HG03575 (cell line): ENCODE results near the gene ANKRD36C.
"Not testable (repeated sequence)": the region's sequence is repeated elsewhere in the genome, so short reads cannot be mapped to it uniquely, and the experiment has no call there.

Source experiments
- ATAC-seq: cut with Tn5 transposase; IDR thresholded peaks from one replicate; pipeline ENCODE4 v1.9.1; 2021; ENCODE audit not compliant: unreplicated experiment, insufficient number of reproducible peaks, low FRiP score; ENCODE audit errors: extremely low read depth

ANKRD36C gene

DNA sequence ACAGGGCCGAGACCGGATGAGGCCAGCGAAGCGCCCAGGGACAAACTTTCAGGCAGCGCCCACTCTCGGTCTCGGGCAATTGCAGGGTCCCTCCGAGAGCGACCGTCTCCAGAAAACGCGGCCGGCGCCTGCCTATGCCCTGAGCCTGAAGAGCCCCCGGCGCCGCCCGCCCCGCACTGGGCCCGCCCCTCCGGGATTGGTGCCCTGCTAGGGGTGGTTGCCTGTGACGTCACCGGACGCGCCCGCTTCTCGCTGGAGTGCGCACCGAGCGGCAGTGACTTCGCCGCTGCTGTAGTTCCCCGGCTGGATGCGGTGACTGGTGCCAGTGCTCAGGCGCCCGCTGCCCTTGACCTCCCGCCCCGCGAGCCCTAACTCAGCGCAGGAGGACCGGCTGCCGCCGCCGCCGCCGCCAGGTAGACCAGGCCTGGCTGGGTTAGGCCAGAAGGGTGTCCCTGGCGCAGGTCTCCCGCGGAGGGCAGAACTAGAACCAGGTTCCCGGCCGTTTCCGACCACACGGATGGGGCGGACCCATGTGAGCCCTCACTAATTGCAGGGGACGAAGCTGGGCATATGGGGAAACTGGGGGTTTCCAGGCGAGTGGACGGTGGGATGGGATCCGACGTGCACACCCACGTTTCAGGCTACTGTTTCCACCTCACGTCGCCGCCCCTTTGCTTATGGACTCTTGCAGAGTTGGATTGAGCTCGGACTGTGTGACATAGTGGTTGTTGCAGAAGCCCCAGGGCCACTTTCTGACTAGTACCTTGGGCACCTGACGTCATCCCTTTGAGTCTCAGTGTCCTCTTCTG lies 18.9 kb upstream of the ANKRD36C start:
- ATAC-seq = not testable (repeated sequence)

DNA sequence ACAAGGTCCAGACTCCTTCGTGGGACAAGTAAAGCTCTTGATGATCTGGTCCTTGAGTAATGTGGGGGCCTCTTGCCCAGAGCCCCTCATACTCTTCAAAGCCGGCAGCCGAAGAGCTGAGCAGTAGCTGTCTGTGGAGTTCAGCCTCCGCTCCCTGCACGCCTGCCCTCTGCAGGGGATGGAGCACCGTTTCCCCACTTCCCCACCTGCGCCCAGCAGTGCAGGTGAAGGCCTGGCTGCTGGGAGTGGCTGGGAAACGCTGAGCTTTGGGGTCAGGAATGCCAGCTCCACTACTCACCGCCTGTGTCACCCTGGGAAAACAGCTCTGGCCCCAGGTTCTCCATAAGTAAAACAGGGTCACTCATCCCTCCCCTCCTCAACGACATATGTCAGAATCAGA lies 18.2 kb upstream of the ANKRD36C start:
- not testable (repeated sequence) for ATAC-seq

DNA sequence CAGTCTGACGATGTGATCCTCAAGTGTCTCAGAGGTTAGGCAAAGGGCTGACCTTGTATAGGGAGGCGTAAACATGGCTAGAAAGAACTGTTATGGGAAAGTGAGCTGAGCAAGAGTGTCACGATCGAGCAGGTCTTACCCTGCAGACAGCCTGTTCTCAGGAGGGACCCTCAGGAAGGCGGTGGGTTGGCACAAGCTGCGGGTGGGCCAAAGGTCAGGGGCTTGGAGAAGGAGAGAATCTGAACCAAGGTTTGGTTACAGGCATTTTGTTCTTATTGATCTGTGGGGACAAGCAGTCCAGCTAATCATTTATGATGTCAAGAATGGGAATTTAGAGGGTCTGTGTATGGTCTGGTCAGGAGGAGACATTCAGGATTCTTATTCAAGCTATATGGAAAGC lies 16.4 kb upstream of the ANKRD36C start:
- ATAC-seq = not testable (repeated sequence)

DNA sequence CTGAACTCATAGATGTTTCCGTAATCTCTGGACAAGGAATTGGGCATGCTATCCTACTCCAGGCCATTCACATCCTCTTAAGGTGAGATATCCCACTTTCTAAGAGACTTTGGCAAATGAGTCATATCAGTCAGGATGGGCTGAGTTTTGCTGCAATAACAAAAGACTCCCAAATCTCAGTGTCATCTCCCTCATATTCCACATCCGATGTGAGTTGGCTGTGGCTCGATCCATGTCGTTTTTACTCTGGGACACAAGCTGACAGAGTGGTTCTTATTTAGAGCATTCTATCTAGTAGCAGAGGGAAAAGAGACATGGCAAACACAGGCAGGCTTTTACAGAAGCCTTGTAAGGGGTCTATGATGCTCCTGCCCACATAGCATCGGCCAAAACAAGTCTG lies 14.6 kb upstream of the ANKRD36C start:
- not testable (repeated sequence) for ATAC-seq

DNA sequence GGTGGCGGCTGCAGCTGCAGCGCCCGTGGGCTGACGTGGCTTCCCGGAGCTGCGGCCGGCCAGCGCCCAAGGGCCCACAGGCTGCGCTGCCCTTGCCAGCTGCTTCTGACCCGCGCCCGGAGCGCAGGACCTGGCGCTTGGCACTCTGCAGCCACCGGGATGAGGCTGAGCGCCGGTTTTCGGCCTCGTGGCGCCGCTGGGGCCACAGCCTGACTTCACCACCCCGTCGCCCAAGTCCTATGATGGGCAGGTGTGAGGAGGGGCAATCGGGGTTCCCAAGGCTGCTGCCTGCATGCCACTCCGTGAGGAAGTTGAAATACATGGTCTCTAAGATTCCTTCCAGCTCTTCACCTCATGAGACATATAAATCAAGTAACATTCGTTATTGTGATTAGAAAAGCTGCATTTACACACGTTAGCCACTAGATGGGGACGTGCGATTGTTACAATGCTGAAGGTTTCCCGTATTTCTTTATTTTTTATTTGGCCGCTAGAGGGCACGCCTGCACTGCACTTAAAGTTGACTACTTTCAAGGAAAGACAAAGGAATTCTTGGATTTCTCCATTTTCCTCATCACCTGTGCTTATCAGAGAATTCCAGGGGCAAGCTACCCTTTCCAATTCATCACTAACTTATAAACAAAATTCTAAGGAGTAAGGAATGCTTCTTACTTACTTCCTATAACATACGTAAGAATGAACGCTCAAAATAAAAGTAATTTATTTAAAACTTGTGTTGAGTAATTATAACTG lies 1.1 kb upstream of the ANKRD36C start:
- not testable (repeated sequence) for ATAC-seq

DNA sequence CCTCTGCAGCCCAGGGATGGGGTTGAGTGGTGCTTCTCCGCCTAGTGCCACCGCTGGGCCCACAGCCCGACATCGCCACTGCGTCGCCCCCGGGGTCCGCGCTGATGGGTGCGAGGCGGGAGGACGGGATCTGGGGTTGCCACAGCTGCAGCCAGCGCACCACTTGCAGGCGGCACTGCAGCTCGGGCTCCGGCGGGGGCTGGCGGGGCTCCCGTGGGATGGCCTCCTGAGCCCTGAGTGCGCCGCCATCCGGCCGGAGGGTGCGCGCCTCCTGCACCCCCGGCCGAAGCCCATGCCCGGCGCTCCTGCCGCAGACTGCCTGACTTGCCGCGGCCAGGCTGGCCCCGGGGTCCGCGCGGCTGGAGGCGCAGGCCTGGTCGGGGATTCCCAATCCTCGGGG lies 478 bp upstream of the ANKRD36C start:
- not testable (repeated sequence) for ATAC-seq

DNA sequence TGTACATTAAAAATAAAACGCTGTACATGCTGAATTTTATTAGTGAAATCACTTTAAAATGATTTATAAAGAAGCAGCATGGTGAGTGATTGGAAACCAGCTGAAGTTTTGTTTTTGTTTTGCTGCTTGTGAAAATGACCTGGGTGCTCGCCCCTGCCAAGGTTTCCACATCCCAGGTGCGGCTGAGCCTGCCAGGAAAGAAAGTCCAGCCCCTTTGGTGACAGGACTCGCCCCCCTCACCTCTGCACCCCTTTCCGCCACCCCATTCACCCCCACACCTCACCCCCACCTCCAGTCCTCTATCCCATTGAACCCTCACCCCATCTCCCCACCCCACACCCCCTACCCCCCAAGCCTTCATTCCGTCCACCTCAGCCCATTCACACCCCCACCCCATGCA lies 740 bp downstream of the ANKRD36C start:
- ATAC-seq = not testable (repeated sequence)

DNA sequence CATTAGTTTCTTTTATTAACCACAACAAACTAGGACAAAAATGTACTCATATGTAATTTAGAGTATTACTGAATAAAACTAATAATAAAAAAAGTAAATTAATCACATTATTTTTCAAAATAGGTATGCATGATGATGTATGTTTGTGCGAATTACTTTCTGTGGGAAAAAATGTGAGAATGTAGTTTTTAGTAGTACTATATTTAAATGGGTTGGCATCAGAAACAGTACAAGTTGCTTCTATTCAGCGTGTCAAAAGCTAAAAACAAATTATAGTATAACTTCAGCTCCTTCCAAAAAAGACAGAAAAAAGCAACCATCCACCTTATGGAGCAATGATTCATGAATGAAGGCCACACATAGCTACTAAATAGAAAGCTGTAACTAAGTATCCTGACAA lies 40.0 kb downstream of the ANKRD36C start:
- not testable (repeated sequence) for ATAC-seq

DNA sequence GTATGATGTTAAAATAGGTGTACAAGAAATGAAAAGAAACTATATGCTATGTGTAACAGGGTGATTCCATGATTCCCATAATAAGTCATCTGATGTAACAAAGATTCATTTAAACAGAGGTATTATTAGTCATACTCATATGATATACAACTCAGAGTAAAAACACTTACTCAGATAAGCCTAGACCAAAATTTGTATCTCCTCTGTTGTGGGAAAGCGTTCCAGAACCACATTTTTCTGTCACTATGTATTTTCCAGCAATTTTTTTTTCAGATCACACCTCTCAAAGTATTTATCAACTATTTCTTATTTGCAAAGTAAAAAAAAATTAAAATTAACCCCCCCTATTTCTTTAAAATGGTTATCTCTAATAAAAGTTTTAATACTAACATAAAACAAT lies 43.6 kb downstream of the ANKRD36C start:
- ATAC-seq = not testable (repeated sequence)

DNA sequence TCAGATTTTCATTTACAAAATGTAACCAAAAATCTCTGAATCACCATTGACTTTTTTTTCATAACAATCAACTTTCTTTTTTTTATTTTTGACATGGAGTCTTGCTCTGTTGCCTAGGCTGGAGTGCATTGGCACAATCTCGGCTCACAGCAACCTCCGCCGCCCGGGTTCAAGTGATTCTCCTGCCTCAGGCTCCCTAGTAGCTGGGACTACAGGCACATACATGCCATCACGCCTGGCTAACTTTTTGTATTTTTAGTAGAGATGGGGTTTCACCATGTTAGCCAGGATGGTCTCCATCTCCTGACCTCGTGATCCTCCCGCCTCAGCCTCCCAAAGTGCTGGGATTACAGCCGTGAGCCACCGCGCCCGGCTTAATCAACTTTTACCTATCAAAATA lies 51.7 kb downstream of the ANKRD36C start:
- not testable (repeated sequence) for ATAC-seq

DNA sequence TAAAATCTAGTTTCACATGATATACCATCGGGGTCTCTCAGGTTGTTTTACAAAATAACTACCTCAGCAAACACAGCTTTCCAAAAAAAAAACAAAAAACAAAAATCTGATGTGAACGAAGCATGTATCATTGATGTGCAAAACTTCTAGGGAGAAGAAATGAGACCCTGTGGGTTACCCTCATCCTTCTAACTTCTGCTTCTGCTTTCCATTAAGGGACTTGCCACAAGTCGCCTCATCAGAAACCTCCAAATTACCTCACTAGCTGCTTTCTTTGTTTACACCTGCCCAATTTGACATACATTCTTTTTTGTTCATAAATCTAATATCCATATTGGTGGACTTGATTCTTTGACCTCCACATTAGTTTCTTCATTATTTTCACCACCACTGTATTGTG lies 60.9 kb downstream of the ANKRD36C start:
- ATAC-seq = not testable (repeated sequence)

DNA sequence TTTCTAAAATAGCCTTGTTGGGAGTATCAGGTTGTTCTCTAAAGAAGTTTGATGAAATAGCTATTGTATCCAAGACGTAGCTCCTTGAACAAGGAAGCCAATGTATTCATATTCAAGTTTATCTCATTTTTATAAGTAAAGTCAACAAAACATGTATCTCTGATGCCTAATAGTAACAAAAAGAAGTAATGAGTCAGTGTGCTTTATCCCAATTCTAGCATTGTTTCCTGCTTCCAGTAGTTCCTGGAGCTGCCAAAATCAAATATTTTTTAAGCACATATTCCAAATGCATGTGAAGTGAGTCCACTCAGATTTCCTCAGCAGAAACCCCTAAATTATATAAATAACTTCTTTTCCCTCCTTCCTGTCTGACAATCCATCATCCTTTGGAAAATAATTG lies 74.6 kb downstream of the ANKRD36C start:
- not testable (repeated sequence) for ATAC-seq

DNA sequence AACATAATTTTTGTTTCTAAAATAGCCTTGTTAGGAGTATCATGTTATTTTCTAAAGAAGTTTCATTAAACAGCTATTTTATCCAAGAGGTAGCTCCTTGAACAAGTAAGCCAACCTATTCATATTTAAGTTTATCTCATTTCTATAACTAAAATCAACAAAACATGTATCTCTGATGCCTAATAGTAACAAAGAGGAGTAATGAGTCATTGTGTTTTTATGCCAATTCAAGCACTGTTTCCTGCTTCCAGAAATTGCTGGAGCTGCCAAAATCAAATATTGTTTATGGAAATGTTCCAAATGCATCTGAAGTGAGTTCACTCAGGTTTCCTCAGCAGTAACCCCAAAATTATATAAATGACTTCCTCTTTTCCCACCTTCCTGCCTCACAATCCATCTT lies 76.5 kb downstream of the ANKRD36C start:
- ATAC-seq = not testable (repeated sequence)

DNA sequence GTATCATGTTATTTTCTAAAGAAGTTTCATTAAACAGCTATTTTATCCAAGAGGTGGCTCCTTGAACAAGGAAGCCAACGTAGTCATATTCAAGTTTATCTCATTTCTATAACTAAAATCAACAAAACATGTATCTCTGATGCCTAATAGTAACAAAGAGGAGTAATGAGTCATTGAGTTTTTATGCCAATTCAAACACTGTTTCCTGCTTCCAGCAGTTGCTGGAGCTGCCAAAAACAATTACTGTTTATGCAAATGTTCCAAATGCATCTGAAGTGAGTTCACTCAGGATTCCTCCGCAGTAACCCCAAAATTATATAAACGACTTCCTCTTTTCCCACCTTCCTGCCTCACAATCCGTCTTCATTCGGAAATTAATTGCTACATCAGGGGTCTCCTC lies 80.2 kb downstream of the ANKRD36C start:
- not testable (repeated sequence) for ATAC-seq

DNA sequence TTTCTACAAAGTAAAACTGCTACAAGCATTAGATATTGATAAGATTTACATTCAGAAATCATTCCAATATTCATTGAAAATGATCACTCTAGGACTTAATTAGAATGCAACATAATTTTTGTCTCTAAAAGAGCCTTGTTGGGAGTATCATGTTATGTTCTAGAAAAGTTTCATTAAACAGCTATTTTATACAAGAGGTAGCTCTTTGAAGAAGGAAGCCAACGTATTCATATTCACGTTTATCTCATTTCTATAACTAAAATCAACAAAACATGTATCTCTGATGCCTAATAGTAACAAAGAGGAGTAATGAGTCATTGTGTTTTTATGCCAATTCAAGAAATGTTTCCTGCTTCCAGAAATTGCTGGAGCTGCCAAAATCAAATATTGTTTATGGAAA lies 97.2 kb downstream of the ANKRD36C start:
- ATAC-seq = not testable (repeated sequence)

DNA sequence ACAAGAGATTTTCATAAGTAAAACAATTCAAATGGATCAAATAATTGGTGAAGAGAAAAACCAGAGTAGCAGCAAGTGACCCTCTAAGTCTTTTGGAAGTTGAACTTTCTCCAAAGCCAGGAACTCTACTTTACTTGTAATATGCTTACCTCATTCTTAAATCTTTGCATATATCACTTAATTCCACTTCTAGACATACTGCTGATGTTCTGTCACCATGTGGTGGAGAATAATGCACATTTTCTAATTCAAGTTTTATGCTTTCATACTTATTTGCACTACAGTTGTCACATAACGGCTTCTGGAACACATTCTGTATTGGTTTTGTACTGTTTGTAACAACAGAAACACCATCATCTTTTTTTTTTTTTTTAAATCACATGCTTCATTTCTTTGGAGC lies 123.7 kb downstream of the ANKRD36C start:
- not testable (repeated sequence) for ATAC-seq

DNA sequence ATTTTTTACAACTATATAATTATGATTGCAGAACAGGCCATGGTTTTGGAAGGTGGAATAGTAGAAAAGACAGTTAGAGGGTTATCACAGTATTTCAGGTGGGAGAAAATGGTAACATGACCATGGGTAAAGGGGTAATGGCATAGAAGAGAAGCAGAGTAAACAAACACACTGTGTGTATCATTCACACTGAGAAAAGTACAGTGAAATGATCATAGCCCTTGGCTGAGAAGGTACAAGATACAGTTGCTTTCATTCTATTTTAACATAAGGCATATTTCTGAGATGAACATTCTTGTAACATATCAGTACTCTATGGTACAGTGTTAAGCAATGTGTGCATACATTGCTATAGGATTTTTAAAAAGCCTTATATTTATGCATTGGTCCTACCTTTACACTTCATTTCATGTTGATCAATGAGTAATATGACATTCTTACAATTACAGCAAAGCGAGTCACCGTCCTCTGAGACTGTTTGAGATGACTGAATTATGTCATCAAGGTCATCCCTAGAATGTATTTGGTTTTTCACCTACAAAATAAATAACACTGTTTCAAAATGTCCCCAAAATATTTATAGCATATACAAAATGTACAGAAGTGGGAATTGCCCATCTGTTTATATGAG lies 124.5 kb downstream of the ANKRD36C start:
- ATAC-seq = not testable (repeated sequence)

DNA sequence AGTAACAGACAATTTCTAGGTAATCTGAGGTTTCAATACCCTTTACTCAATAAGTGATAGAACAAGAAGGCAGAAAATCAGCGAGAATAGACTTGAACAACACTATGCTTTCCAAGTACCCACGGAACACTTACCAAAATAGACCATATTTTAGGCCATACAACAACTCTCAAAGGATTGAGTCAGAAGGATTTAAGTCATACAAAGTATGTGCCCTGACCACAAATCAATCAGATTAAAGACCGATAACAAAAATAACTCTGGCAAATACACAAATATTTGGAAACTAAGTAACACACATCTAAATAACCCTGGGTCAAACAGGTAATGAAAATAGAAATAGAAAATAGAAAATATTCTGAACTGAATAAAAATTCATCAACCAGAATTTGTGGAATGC lies 129.5 kb downstream of the ANKRD36C start:
- not testable (repeated sequence) for ATAC-seq

DNA sequence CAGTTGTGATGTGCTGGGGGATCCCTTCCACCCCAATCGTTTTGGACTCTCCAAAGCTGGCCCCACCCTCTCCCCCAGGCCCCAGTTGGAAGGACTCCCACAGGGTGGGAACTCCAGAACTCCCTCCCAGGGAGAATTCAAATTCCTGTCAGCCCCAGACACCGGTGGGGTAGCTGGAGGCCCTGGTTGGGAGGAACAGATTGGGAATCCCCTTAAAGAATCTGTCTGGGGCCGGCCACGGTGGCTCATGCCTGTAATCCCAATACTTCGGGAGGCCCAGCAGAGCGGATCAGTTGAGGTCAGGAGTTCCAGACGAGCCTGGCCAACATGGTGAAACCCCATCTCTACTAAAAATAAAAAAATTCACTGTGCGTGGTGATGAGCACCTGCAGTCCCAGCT lies 155.5 kb downstream of the ANKRD36C start:
- ATAC-seq = no peak
